HCT116 (cell line): Measurements from ENCODE around the gene RAB3GAP1. TPM values are rescaled to one million over a fixed set of nuclear protein-coding genes. Genes with fewer than 3 reads are reported as not detected.

Experiments
- ATAC-seq: fragments of 200-7000 bp; cut with Tn5 transposase; 2 replicates; pipeline ENCODE4 v1.9.1; 2020; ENCODE audit warnings: mild to moderate bottlenecking, moderate library complexity
- BruUV-seq: library from RNA; stranded (reverse); fragments of 400-500 nt; replicated peaks from 2 replicates; lab custom pipeline; 2021; lab: Mats Ljungman, UMichigan
- CTCF ChIA-PET: fragments of 300-600 bp; sonication (Branson Sonifier 250); formaldehyde crosslinking; loops from one replicate; lab custom pipeline; 2021; ENCODE audit warnings: antibody characterized with exemption; lab: Charles Lee
- POLR2A ChIA-PET: fragments of 300-600, 350-600 bp; sonication (Branson Sonifier 250); formaldehyde crosslinking; loops from one replicate; lab custom pipeline; 2021; ENCODE audit warnings: antibody characterized with exemption; lab: Charles Lee
- RAD21 ChIA-PET, 2 experiments: fragments of 300-600 bp; sonication (Branson Sonifier 250); formaldehyde crosslinking; loops; one replicate each; lab custom pipeline; 2023; ENCODE audit warnings: low total read pairs in 2 of 2; ENCODE audit not compliant: uncharacterized antibody in 2 of 2, unreplicated experiment in 2 of 2, low non-redundant PET in 1 of 2; lab: Charles Lee
- DNase-seq: peaks from one replicate; pipeline ENCODE4 v3.0.0-alpha.2; 2010; ENCODE audit warnings: low read depth, low spot score
- H2AFZ ChIP-seq: fragments of 200-600 bp; shearing (Covaris generic), sonication (generic); 2 replicates; pipeline ENCODE4 v1.6.1; 2017; ENCODE audit warnings: low read depth, mixed run types, mixed read lengths, antibody characterized with exemption, low read length; ENCODE audit not compliant: poor library complexity, severe bottlenecking
- H3K27ac ChIP-seq: 2 replicates; pipeline ENCODE4 v1.5.1; 2012; ENCODE audit warnings: low read depth, low read length
- H3K27me3 ChIP-seq: fragments of 200-600 bp; sonication (generic); 2 replicates; pipeline ENCODE4 v1.6.1; 2016; ENCODE audit warnings: mixed run types, low read length, mixed read lengths; ENCODE audit not compliant: insufficient read depth
- H3K36me3 ChIP-seq, 2 experiments: fragments of 200-500 bp in 1 of 2; fragments of 200-600 bp in 1 of 2; sonication (Bioruptor generic) in 1 of 2; sonication (generic) in 1 of 2; 2 replicates each; pipeline versions ENCODE4 v1.5.1 to v1.6.1; 2014 to 2016; ENCODE audit warnings: low read length in 2 of 2, inconsistent platforms in 1 of 2, mixed read lengths in 1 of 2, mixed run types in 1 of 2; ENCODE audit not compliant: insufficient read depth in 2 of 2, control insufficient read depth in 1 of 2
- H3K4me1 ChIP-seq, 2 experiments: fragments of 200-600 bp in 1 of 2; sonication (generic) in 1 of 2; 2 replicates each; pipeline versions ENCODE4 v1.5.1 to v1.6.1; 2012 to 2017; ENCODE audit warnings: low read length in 2 of 2, inconsistent platforms in 1 of 2, mild to moderate bottlenecking in 1 of 2, mixed read lengths in 1 of 2, mixed run types in 1 of 2, moderate library complexity in 1 of 2; ENCODE audit not compliant: insufficient read depth in 2 of 2, control insufficient read depth in 1 of 2
- H3K4me2 ChIP-seq: fragments of 200-600 bp; sonication (generic); 2 replicates; pipeline ENCODE4 v1.6.1; 2017; ENCODE audit warnings: mixed run types, low read length, mixed read lengths
- H3K4me3 ChIP-seq, 2 experiments: fragments of 200-600 bp in 1 of 2; sonication (generic) in 1 of 2; replicated peaks in 1 of 2; 2 replicates each; pipeline ENCODE4 v1.5.1; 2011 to 2016; ENCODE audit warnings: low read length in 2 of 2, control low read depth in 1 of 2, low read depth in 1 of 2, mild to moderate bottlenecking in 1 of 2, mixed read lengths in 1 of 2, mixed run types in 1 of 2
- H3K79me2 ChIP-seq: fragments of 200-600 bp; sonication (generic); 2 replicates; pipeline ENCODE4 v1.6.1; 2017; ENCODE audit warnings: mild to moderate bottlenecking, mixed run types, low read length, moderate library complexity, mixed read lengths; ENCODE audit not compliant: insufficient read depth
- H3K9ac ChIP-seq: fragments of 200-600 bp; sonication (generic); 2 replicates; pipeline ENCODE4 v1.6.1; 2016; ENCODE audit warnings: low read length, mixed read lengths
- H3K9me2 ChIP-seq: fragments of 200-600 bp; sonication (generic), shearing (Covaris generic); 2 replicates; pipeline ENCODE4 v1.6.1; 2017; ENCODE audit warnings: mixed run types, mild to moderate bottlenecking, moderate library complexity; ENCODE audit not compliant: insufficient read depth
- H3K9me3 ChIP-seq, 2 experiments: fragments of 200-500 bp in 1 of 2; fragments of 200-600 bp in 1 of 2; sonication (Bioruptor generic) in 1 of 2; sonication (generic) in 1 of 2; 2 replicates each; pipeline ENCODE4 v1.6.1; 2014 to 2017; ENCODE audit warnings: low read length in 2 of 2, mixed read lengths in 2 of 2, inconsistent platforms in 1 of 2, low read depth in 1 of 2, mild to moderate bottlenecking in 1 of 2, mixed run types in 1 of 2, moderate library complexity in 1 of 2; ENCODE audit not compliant: control insufficient read depth in 1 of 2, insufficient read depth in 1 of 2
- H4K20me1 ChIP-seq: fragments of 200-600 bp; sonication (generic), shearing (Covaris generic); 2 replicates; pipeline ENCODE4 v1.6.1; 2017; ENCODE audit warnings: mixed run types, mild to moderate bottlenecking, moderate library complexity; ENCODE audit not compliant: insufficient read depth
- CBX3 ChIP-seq: IDR thresholded peaks from 2 replicates; pipeline ENCODE4 v1.6.1; 2012; ENCODE audit warnings: low read depth
- CEBPB ChIP-seq: IDR thresholded peaks from 2 replicates; pipeline ENCODE4 v1.6.1; 2012; ENCODE audit warnings: low read depth
- EGR1 ChIP-seq: IDR thresholded peaks from 2 replicates; pipeline ENCODE4 v1.6.1; 2012; ENCODE audit warnings: low read depth
- ELF1 ChIP-seq: IDR thresholded peaks from 2 replicates; pipeline ENCODE4 v1.6.1; 2012; ENCODE audit warnings: low read depth, borderline replicate concordance
- EZH2phosphoT487 ChIP-seq: fragments of 200-600 bp; IDR thresholded peaks from 2 replicates; pipeline ENCODE4 v1.6.1; 2018; ENCODE audit warnings: antibody characterized with exemption, borderline replicate concordance
- MAX ChIP-seq: IDR thresholded peaks from 2 replicates; pipeline ENCODE4 v1.6.1; 2012
- SIN3A ChIP-seq: IDR thresholded peaks from 2 replicates; pipeline ENCODE4 v1.6.1; 2012; ENCODE audit warnings: low read depth
- SP1 ChIP-seq: IDR thresholded peaks from 2 replicates; pipeline ENCODE4 v1.6.1; 2012; ENCODE audit warnings: low read depth
- TCF7L2 ChIP-seq: IDR thresholded peaks from 2 replicates; pipeline ENCODE4 v1.7.0; 2011; ENCODE audit warnings: borderline replicate concordance, inconsistent platforms; ENCODE audit not compliant: insufficient read depth, insufficient read length; ENCODE audit errors: extremely low read depth
- ZBTB33 ChIP-seq: IDR thresholded peaks from 2 replicates; pipeline ENCODE4 v1.6.1; 2011; ENCODE audit warnings: mild to moderate bottlenecking, low read length, moderate library complexity; ENCODE audit not compliant: insufficient replicate concordance; ENCODE audit errors: extremely low read depth
- ZNF274 ChIP-seq: fragments of 200-500 bp; sonication (Bioruptor generic); IDR thresholded peaks from 2 replicates; pipeline ENCODE4 v1.6.1; 2014; ENCODE audit warnings: mild to moderate bottlenecking, low read depth, low read length, inconsistent platforms
- intact Hi-C: fragments of 100-400 bp; cut with micrococcal nuclease; formaldehyde crosslinking; loops from 2 replicates; pipeline ENCODE4 v1.10.0; 2022
- total RNA-seq: library from RNA; stranded (reverse); gene quantifications from one replicate; pipeline ENCODE4 v1.2.1, GENCODE V29; 2021; ENCODE audit not compliant: unreplicated experiment

The RAB3GAP1 gene
- total RNA-seq, 1 experiment from 2014 or later = 38.5 TPM

GRCh38 chr2:135203944-135204343 lies 151.9 kb downstream of the RAB3GAP1 start:
- intact Hi-C loops = no loop called here
- Histone ChIP-seq H3K79me2 (no peaks in the 10 kb centered on the region), H3K4me1 (no peaks in the 10 kb centered on the region), H3K27me3 (no peaks in the 10 kb centered on the region), H3K9ac (no peak overlapping the region), H4K20me1 (no peaks in the 10 kb centered on the region), H3K9me2 (no peaks in the 10 kb centered on the region), H3K27ac (no peak overlapping the region), H2AFZ (no peak overlapping the region), H3K36me3 (no peaks in the 10 kb centered on the region), H3K4me3 (no peak overlapping the region), H3K9me3 (no peaks in the 10 kb centered on the region), H3K4me2 (no peak overlapping the region)
- CTCF ChIA-PET = no interaction called here
- ATAC-seq (no peak), DNase-seq (no peak)
- no peak for TF ChIP-seq EGR1
- TF ChIP-seq TCF7L2 = no peak
- TF ChIP-seq CEBPB = no peak
- TF ChIP-seq SP1 = no peak
- no peak for TF ChIP-seq CBX3
- TF ChIP-seq ZNF274 = no peak
- no peak for TF ChIP-seq ZBTB33
- no peak for TF ChIP-seq MAX
- no peak for TF ChIP-seq SIN3A
- TF ChIP-seq EZH2phosphoT487 = no peak
- no peak for TF ChIP-seq ELF1
- POLR2A ChIA-PET = no interaction called here
- RAD21 ChIA-PET = no interaction called here
- no TSS peak for BruUV-seq
